SK-N-SH treated with all-trans-retinoic acid at 6 μM for 48 hours (cell line): Measurements from ENCODE around the gene FAHD2B.
"Not testable (repeated sequence)": the region's sequence is repeated elsewhere in the genome, so short reads cannot be mapped to it uniquely, and the experiment has no call there.

Experiments used
- ARNTL ChIP-seq: fragments of 450-650 bp; formaldehyde crosslinking; IDR thresholded peaks from 2 replicates; pipeline ENCODE4 v1.5.0; 2020; ENCODE audit warnings: low read depth, mild to moderate bottlenecking, moderate library complexity, borderline replicate concordance
- CSDC2 ChIP-seq: fragments of 250-450 bp; sonication (Bioruptor Pico); IDR thresholded peaks from 2 replicates; pipeline ENCODE4 v1.5.0; 2020; ENCODE audit warnings: mild to moderate bottlenecking, moderate library complexity
- GLIS3 ChIP-seq: fragments of 250-450 bp; sonication (Bioruptor Pico); IDR thresholded peaks from 2 replicates; pipeline ENCODE4 v1.5.0; 2020; ENCODE audit warnings: mild to moderate bottlenecking, moderate library complexity
- PPARA ChIP-seq: fragments of 250-450 bp; sonication (Bioruptor Pico); IDR thresholded peaks from 2 replicates; pipeline ENCODE4 v1.5.0; 2020; ENCODE audit warnings: mild to moderate bottlenecking, borderline replicate concordance
- ZC3H10 ChIP-seq: fragments of 250-450 bp; sonication (Bioruptor Pico); IDR thresholded peaks from 2 replicates; pipeline ENCODE4 v1.5.1; 2021; ENCODE audit warnings: mild to moderate bottlenecking, moderate library complexity
- ZFP3 ChIP-seq: fragments of 250-450 bp; sonication (Bioruptor Pico); IDR thresholded peaks from 2 replicates; pipeline ENCODE4 v1.5.0; 2020; ENCODE audit warnings: mild to moderate bottlenecking, moderate library complexity
- ZNF8 ChIP-seq: fragments of 450-650 bp; formaldehyde crosslinking; IDR thresholded peaks from 2 replicates; pipeline ENCODE4 v1.5.0; 2020; ENCODE audit warnings: mild to moderate bottlenecking, moderate library complexity
- TF ChIP-seq, protein P1 (sequence below): fragments of 250-450 bp; sonication (Bioruptor Pico); IDR thresholded peaks from 2 replicates; pipeline ENCODE4 v1.5.1; 2020; ENCODE audit warnings: low read depth, mild to moderate bottlenecking, moderate library complexity

DNA sequence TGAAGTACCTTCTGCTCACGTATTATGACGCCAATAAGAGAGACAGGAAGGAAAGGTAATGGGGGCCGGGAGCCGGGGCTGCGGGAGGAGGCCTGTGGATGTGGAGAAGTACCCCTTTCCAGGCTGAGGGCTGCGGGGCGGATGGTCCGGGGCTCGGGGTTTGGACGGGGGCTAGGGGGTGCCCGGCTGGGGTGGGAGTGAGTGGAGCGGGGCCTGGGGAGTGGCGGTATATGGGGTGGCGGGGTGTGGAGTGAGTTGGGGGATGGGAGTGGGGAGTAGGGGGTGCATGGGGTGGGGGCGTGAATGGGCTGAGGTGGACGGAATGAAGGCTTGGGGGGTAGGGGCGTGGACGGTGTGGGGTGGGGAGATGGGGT lies 19.2 kb upstream of the FAHD2B start:
- TF ChIP-seq CSDC2 (CRISPR knock-in tag); ZFP3 (CRISPR knock-in tag); ARNTL (CRISPR knock-in tag); PPARA; GLIS3 (CRISPR knock-in tag); ZC3H10 (CRISPR knock-in tag); ZNF8 (CRISPR knock-in tag): not testable (repeated sequence)
- TF ChIP-seq, protein P1, sequence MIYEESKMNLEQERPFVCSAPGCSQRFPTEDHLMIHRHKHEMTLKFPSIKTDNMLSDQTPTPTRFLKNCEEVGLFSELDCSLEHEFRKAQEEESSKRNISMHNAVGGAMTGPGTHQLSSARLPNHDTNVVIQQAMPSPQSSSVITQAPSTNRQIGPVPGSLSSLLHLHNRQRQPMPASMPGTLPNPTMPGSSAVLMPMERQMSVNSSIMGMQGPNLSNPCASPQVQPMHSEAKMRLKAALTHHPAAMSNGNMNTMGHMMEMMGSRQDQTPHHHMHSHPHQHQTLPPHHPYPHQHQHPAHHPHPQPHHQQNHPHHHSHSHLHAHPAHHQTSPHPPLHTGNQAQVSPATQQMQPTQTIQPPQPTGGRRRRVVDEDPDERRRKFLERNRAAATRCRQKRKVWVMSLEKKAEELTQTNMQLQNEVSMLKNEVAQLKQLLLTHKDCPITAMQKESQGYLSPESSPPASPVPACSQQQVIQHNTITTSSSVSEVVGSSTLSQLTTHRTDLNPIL (CRISPR knock-in tag), result not testable (repeated sequence)
